ENCODE measurements around the gene TSSK2.

Gene TSSK2

DNA sequence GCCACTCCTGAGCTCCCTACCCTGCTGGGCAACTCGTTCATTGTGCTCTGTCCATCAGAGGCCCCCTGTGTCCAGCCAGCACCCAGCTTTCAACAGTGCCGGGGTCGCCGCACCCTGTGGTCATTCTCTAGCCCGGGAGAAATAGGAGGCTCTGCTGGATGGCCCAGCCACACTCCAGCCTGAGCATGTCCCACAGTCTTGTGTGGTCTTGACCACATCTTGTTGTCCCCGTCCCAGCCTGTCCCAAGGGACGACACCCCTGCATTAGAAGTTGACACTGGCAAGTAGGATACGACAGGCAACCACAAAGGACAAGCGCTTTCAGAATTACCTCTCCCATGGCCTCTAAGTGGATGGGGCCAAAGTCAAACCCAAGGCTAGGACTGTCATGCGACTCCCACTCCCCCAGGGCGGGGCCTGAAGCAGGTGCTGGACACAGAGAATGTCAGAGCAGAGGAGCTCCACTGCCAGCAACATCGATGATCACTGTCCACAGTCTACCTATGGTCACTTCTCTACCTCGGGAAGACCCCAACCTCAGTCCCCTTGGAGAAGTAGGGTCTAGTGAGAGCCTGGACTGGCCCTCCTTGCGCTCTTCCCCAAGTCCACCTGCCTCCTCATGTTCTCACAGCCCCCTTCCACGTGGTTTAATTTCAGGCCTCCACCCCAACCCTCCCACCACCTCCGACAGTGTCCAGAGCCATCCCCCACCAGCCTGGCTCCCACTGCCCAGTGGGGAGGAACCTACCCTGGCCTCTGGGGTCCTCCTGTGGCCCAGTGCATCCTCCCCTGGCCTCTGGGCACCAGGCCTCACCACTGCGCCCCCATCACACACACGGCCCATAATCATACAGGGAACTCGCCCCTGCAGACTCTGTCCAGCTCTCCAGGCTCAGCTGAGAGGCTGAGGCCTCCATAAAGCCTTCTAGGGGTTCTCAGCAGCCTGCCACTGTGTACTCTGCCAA is 4.5 kb upstream of the TSSK2 start:
- H3K79me1 ChIP-seq (ENCODE audit: low read depth, low read length), result peaks cover 4% of the 10 kb centered on the region
- peak overlapping the region; percentile 39 for H2BK15ac ChIP-seq (ENCODE audit: low read length)
- no CpG with 5 or more reads among the region's 19 CpGs for WGBS, 2 donors (ENCODE audit: extremely low coverage in 2 of 2, insufficient read length in 2 of 2, insufficient replicate concordance in 1 of 2)

DNA sequence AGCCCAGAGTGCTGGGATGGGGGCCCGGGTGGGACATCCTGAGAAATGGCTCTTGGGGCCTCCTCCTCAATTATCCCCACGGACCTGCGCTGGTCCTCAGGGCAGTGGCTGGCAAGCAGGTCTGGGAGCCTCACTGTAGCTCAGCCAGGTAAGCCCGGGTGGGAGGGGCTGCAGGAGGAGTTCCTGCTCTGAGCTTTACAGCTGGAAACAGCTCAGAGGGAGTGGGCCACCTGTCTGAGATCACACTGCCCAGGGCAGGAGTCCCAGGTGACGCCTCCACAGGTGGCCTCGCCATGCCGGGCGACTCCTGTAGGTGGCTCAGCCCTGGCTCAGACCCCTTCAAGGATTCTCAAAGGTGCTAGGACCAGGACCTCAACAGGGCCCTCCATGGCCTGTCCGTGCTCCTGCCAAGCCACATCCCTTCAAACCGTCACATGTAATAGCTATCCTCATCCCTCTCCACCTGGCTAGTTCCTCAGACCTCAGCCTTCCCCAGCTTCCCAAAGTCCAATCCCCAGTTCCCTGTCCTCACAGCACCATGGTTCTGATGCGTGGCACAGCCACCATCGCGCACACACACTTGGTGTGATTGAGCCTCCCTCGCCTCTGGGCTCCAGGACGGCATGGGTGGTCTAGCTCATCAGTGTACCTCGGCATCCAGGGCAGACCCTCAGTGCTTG is 3.6 kb upstream of the TSSK2 start:
- no peak overlapping the region for H3K4me2 ChIP-seq (ENCODE audit: insufficient read depth, low read length, poor library complexity, severe bottlenecking)
- no peak overlapping the region for H4K8ac ChIP-seq (ENCODE audit: low read depth, low read length)
- H2BK12ac ChIP-seq (ENCODE audit: low read length), result no peak overlapping the region
- peaks cover 1% of the 10 kb centered on the region for H3K79me1 ChIP-seq (ENCODE audit: low read depth, low read length)
- peaks cover 0 to 1% of the 10 kb centered on the region in 2 donors for H3K4me1 ChIP-seq (ENCODE audit: control insufficient read depth in 2 of 2, insufficient read depth in 1 of 2, low read depth in 1 of 2, low read length in 2 of 2)
- WGBS, 2 donors (ENCODE audit: extremely low coverage in 2 of 2, insufficient read length in 2 of 2, insufficient replicate concordance in 1 of 2), result no CpG with 5 or more reads among the region's 16 CpGs
- H2AK5ac ChIP-seq (ENCODE audit: low read depth, low read length), result peak overlapping the region; percentile 77
- H2BK5ac ChIP-seq (ENCODE audit: low read length), result peak overlapping the region; percentile 44
- H3K4me3 ChIP-seq (ENCODE audit: low read length in 2 of 2), result no peak overlapping the region
- no peak overlapping the region for H3K4ac ChIP-seq (ENCODE audit: low read length)
- H3K14ac ChIP-seq (ENCODE audit: low read length), result no peak overlapping the region
- no peak overlapping the region for H2AFZ ChIP-seq (ENCODE audit: low read length)
- no peak overlapping the region for H3K27ac ChIP-seq (replicated peaks; ENCODE audit: low read length)
- peaks cover 4 to 13% of the 10 kb centered on the region in 2 donors for H3K36me3 ChIP-seq (replicated peaks in 1 of 2; ENCODE audit: control insufficient read depth in 2 of 2, insufficient read depth in 2 of 2, low read length in 2 of 2)
- H4K91ac ChIP-seq (ENCODE audit: low read depth, low read length, poor library complexity), result no peak overlapping the region
- H3K9me3 ChIP-seq (replicated peaks in 1 of 2; ENCODE audit: control insufficient read depth in 2 of 2, insufficient read depth in 1 of 2, low read depth in 1 of 2, low read length in 2 of 2), result no peaks in the 10 kb centered on the region
- H2BK120ac ChIP-seq (ENCODE audit: low read depth, low read length), result no peak overlapping the region
- H3K27me3 ChIP-seq (ENCODE audit: control insufficient read depth in 3 of 3, insufficient read depth in 3 of 3, low read depth in 1 of 3, low read length in 3 of 3), result peaks cover 0 to 3% (median 0%) of the 10 kb centered on the region in 3 experiments
- H3K18ac ChIP-seq (ENCODE audit: low read length), result no peak overlapping the region
- no peak for DNase-seq (ENCODE audit: low spot score)
- no peak overlapping the region for H3K9ac ChIP-seq (ENCODE audit: low read depth, low read length, poor library complexity)
- H2BK15ac ChIP-seq (ENCODE audit: low read length), result peak overlapping the region; percentile 39
- H3K23ac ChIP-seq (ENCODE audit: low read depth, low read length, poor library complexity), result peak overlapping the region; percentile 83

More for the DNA sequence above, 4.5 kb upstream of the TSSK2 start:
- Histone ChIP-seq H4K8ac (ENCODE audit: low read depth, low read length) (no peak overlapping the region), H3K9ac (ENCODE audit: low read depth, low read length, poor library complexity) (no peak overlapping the region), H3K14ac (ENCODE audit: low read length) (no peak overlapping the region), H3K4me3 (ENCODE audit: low read length in 2 of 2) (no peak overlapping the region), H3K27ac (replicated peaks; ENCODE audit: low read length) (no peak overlapping the region), H3K18ac (ENCODE audit: low read length) (no peak overlapping the region), H2BK5ac (ENCODE audit: low read length) (peak overlapping the region; percentile 44), H3K9me3 (replicated peaks in 1 of 2; ENCODE audit: control insufficient read depth in 2 of 2, insufficient read depth in 1 of 2, low read depth in 1 of 2, low read length in 2 of 2) (no peaks in the 10 kb centered on the region), H2BK12ac (ENCODE audit: low read length) (no peak overlapping the region), H3K23ac (ENCODE audit: low read depth, low read length, poor library complexity) (peak overlapping the region; percentile 96), H4K91ac (ENCODE audit: low read depth, low read length, poor library complexity) (no peak overlapping the region), H3K4ac (ENCODE audit: low read length) (no peak overlapping the region), H3K4me2 (ENCODE audit: insufficient read depth, low read length, poor library complexity, severe bottlenecking) (no peak overlapping the region), H3K36me3 (replicated peaks in 1 of 2; ENCODE audit: control insufficient read depth in 2 of 2, insufficient read depth in 2 of 2, low read length in 2 of 2) (peaks cover 1 to 5% of the 10 kb centered on the region in 2 donors), H2BK120ac (ENCODE audit: low read depth, low read length) (no peak overlapping the region), H2AK5ac (ENCODE audit: low read depth, low read length) (peak overlapping the region; percentile 47), H3K4me1 (ENCODE audit: control insufficient read depth in 2 of 2, insufficient read depth in 1 of 2, low read depth in 1 of 2, low read length in 2 of 2) (peaks cover 0 to 1% of the 10 kb centered on the region in 2 donors), H3K27me3 (ENCODE audit: control insufficient read depth in 3 of 3, insufficient read depth in 3 of 3, low read depth in 1 of 3, low read length in 3 of 3) (peaks cover 0 to 3% (median 0%) of the 10 kb centered on the region in 3 experiments), H2AFZ (ENCODE audit: low read length) (no peak overlapping the region)
- DNase-seq (ENCODE audit: low spot score), result no peak

DNA sequence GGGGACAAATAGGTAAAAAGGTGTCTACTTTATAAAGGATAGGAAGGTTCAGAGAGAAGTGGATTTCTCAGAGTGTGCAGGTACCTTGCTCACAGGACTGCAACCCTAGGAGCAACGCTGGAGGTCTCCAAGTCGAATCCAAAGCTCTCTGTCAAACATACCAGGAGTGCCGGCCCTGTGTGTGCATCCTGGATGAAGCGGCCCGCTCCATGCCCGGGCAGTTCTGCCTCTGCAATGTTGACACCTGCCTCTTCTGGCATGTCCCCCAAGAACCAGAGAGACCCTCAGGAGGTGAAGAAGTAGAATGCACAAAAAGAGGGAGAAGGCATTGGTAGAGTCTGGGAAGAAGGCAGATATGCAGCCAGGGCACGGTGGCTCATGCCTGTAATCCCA is 3.1 kb upstream of the TSSK2 start:
- no peak overlapping the region for H2BK12ac ChIP-seq (ENCODE audit: low read length)
- peaks cover 0 to 3% (median 0%) of the 10 kb centered on the region in 3 experiments for H3K27me3 ChIP-seq (ENCODE audit: control insufficient read depth in 3 of 3, insufficient read depth in 3 of 3, low read depth in 1 of 3, low read length in 3 of 3)
- H3K36me3 ChIP-seq (replicated peaks in 1 of 2; ENCODE audit: control insufficient read depth in 2 of 2, insufficient read depth in 2 of 2, low read length in 2 of 2), result peaks cover 7 to 18% of the 10 kb centered on the region in 2 donors
- WGBS, 2 donors (ENCODE audit: extremely low coverage in 2 of 2, insufficient read length in 2 of 2, insufficient replicate concordance in 1 of 2), result no CpG with 5 or more reads among the region's 7 CpGs
- no peak overlapping the region for H3K14ac ChIP-seq (ENCODE audit: low read length)
- no peak overlapping the region for H2BK120ac ChIP-seq (ENCODE audit: low read depth, low read length)
- H4K91ac ChIP-seq (ENCODE audit: low read depth, low read length, poor library complexity), result no peak overlapping the region
- no peak overlapping the region for H3K27ac ChIP-seq (replicated peaks; ENCODE audit: low read length)
- H3K4ac ChIP-seq (ENCODE audit: low read length), result no peak overlapping the region
- no peak overlapping the region for H2AFZ ChIP-seq (ENCODE audit: low read length)
- no peak overlapping the region for H3K18ac ChIP-seq (ENCODE audit: low read length)
- H3K9me3 ChIP-seq (replicated peaks in 1 of 2; ENCODE audit: control insufficient read depth in 2 of 2, insufficient read depth in 1 of 2, low read depth in 1 of 2, low read length in 2 of 2), result no peaks in the 10 kb centered on the region
- DNase-seq (ENCODE audit: low spot score), result no peak
- no peak overlapping the region for H2BK15ac ChIP-seq (ENCODE audit: low read length)
- H3K4me2 ChIP-seq (ENCODE audit: insufficient read depth, low read length, poor library complexity, severe bottlenecking), result no peak overlapping the region
- H3K4me1 ChIP-seq (ENCODE audit: control insufficient read depth in 2 of 2, insufficient read depth in 1 of 2, low read depth in 1 of 2, low read length in 2 of 2), result no peaks in the 10 kb centered on the region
- H3K23ac ChIP-seq (ENCODE audit: low read depth, low read length, poor library complexity), result peak overlapping the region; percentile 83
- H3K79me1 ChIP-seq (ENCODE audit: low read depth, low read length), result peaks cover 1% of the 10 kb centered on the region
- H2AK5ac ChIP-seq (ENCODE audit: low read depth, low read length), result no peak overlapping the region
- H2BK5ac ChIP-seq (ENCODE audit: low read length), result no peak overlapping the region
- H3K4me3 ChIP-seq (ENCODE audit: low read length in 2 of 2), result no peak overlapping the region
- H3K9ac ChIP-seq (ENCODE audit: low read depth, low read length, poor library complexity), result no peak overlapping the region
- H4K8ac ChIP-seq (ENCODE audit: low read depth, low read length), result no peak overlapping the region

Data from neuronal stem cell (in vitro differentiated cells).